Colon (tissue), 2 donors: ENCODE data around the gene UGT2A2.

Experiments
- FAIRE-seq: peaks from 2 replicates; lab custom pipeline; 2012; peaks lifted over from hg19 to GRCh38; lab: Jason Lieb, UNC
- donor health status: control.
- donor health status: control.

Gene UGT2A2

DNA sequence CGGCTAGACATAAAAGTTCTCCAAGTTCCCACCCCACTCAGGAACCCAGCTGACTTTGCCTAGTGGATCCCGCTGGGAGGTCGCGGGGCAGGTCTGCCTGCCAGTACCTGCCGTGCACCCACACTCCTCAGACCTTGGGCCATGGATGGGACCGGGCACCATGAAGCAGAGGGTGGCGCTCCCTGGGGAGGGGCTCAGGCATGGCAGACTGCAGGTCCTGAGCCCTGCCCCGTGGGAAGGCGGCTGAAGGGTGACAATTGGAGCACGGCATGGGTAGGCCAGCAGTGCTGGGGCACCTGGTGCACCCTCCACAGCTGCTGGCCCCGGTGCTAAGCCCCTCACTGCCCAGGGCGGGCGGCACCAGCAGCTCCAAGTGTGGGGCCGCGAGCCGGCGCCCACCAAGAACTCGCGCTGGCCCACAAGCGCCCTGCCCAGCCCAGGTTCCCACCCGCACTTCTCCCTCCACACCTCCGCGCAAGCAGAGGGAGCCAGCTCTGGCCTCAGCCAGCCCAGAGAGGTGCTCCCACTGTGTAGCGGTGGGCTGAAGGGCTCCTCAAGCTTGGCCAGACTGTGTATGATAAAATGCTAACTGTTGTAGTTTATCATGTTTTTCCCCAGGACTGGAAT, 63.1 kb downstream of the UGT2A2 start:
- FAIRE-seq = no peak

DNA sequence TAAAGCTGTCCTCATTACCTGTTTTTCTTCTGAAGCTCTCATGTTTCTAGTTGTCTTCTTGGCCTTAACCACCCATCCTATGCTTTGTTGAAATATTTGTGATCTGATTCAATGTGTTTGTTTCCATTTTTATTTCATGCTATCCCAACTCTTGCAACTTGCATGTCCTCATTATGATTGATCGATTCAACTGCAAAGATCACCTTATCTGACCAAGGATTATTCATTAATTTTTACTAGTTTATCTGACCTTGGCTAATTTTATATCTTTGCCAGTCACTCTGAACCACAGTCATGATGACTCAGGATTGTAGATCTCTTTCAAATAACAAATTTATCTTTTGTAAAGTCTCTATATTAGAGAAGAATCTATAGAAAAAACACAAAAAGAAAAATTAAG, 70.7 kb downstream of the UGT2A2 start:
- no peak for FAIRE-seq

DNA sequence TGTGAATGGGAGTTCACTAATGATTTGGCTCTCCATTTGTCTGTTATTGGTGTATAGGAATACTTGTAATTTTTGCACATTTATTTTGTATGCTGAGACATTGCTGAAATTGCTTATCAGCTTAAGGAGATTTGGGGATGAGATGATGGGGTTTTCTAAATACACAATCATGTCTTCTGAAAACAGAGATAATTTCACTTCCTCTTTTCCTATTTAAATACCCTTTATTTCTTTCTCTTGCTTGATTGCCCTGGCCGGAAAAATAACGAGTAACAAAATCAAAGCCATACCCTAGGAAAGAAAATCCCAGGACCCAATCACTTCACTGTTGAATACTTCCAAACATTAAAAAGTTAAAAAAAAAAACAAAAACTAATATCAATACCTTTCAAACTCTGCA, 76.0 kb downstream of the UGT2A2 start:
- no peak for FAIRE-seq

DNA sequence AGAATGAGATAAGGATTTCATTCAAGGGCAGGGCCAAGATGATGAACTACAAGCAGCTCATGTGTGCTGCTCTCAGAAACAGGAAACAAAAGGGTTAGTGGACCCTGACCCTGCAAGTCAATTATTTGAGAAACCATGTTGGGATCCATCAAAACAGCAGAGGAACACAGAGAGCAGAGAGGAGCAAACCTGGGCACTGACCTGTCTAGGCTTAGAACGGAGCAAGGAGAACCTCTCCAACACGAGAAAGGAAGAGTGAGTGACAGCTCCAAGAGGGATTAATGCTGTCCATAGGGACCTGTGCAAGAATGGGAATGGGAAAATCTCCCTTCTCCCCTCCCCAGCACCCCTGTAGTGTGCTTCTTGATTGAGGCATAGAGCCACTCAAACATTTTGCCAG, 89.8 kb downstream of the UGT2A2 start:
- no peak for FAIRE-seq

DNA sequence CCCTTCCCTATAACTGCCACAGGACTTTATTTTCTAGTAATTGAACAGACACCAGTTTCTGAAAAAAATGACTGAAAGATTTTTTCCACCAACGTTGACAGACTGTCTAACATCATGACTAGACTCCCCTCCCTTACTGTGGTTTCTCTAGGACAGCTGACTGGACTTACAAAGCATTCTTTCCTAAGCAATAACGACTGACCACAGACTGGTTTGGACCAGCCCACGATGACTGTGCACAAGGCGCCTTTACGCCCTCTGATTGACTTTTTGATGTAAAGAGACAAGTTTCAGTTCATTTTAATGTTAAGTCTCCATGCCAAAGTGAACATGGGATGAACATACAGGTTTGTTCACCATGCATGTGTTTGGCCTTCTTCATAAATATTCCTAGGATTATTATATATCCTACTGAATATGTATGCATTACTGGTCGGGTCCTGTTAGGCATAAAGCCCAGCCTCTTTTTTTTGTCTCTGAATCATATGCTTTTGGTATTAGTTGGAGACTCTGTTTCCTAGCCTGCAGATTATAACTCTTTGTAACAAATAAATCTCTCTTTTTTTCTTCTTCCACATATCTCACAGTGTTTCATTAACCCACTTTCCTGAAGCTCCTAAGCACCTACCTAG, 93.2 kb downstream of the UGT2A2 start:
- FAIRE-seq = no peak
